Measurements from ENCODE around the gene NGDN. TPM values are rescaled to one million over a fixed set of nuclear protein-coding genes. Genes with fewer than 3 reads are reported as not detected.

Gene NGDN
- total and polyA plus RNA-seq, 2 donors (not counting 3 experiments of a cell fraction or from before 2014, with no cell fraction given) = 25.6 to 36.5 TPM

- Histone ChIP-seq H3K9me1 (replicated peaks; ENCODE audit: control insufficient read depth, extremely low read depth, insufficient read depth, low read length) (no peaks in the 10 kb centered on the region), H2AFZ (ENCODE audit: low read depth, low read length) (no peak overlapping the region), H4K20me1 (replicated peaks; ENCODE audit: control insufficient read depth, extremely low read depth, insufficient read depth, low read length) (no peaks in the 10 kb centered on the region), H3K9ac (replicated peaks; ENCODE audit: extremely low read depth, insufficient read depth, low read length) (no peak overlapping the region), H3K9me3 (replicated peaks; ENCODE audit: control insufficient read depth, insufficient read depth, low read length) (no peaks in the 10 kb centered on the region), H3K4me1 (ENCODE audit: control insufficient read depth, extremely low read depth, insufficient read depth, low read length) (no peaks in the 10 kb centered on the region), H3K4me3 (replicated peaks in 1 of 3; ENCODE audit: insufficient read depth in 1 of 3, low read depth in 1 of 3, low read length in 3 of 3) (no peak overlapping the region), H3K27me3 (ENCODE audit: control insufficient read depth in 2 of 2, insufficient read depth in 2 of 2, low read length in 2 of 2) (peaks cover 0 to 5% of the 10 kb centered on the region in 2 experiments), H3K4me2 (ENCODE audit: insufficient read depth, low read length) (no peak overlapping the region), H3K79me2 (ENCODE audit: control insufficient read depth, insufficient read depth, low read length) (no peaks in the 10 kb centered on the region), H3K27ac (ENCODE audit: insufficient read depth, low read depth, low read length) (no peak overlapping the region), H3K36me3 (ENCODE audit: control insufficient read depth in 2 of 2, extremely low read depth in 1 of 2, insufficient read depth in 2 of 2, low read length in 2 of 2) (no peaks in the 10 kb centered on the region)
- FAIRE-seq (no peak), DNase-seq (ENCODE audit: low read depth, low spot score) (no peak)
- BruUV-seq (replicated peaks) = no TSS peak
- intact Hi-C loops (cut with micrococcal nuclease) = no loop called here
- dilution Hi-C loops (cut with MboI; ENCODE audit: extremely low pct_ligation_motif_present, low sequenced_read_pairs) = no loop called here
- no peak for TF ChIP-seq EZH2 (IDR thresholded peaks at IDR 0.05; ENCODE audit: borderline replicate concordance, low read depth, low read length, severe bottlenecking)
- TF ChIP-seq JUN (IDR thresholded peaks at IDR 0.05; ENCODE audit: borderline replicate concordance, insufficient read depth, insufficient read length, low read depth) = no peak
- no peak for TF ChIP-seq MAX (IDR thresholded peaks at IDR 0.05; ENCODE audit: insufficient read depth, insufficient read length)
- TF ChIP-seq FOS (IDR thresholded peaks at IDR 0.05; ENCODE audit: borderline replicate concordance, insufficient read depth, low read length) = no peak
- no peak for TF ChIP-seq MYC (IDR thresholded peaks at IDR 0.05; ENCODE audit: low read depth, low read length)
- no peak for TF ChIP-seq POLR2A (IDR thresholded peaks at IDR 0.05; ENCODE audit: low read depth, low read length)
- TF ChIP-seq POLR2AphosphoS5 (IDR thresholded peaks at IDR 0.05; ENCODE audit: insufficient read depth, low read depth, low read length) = no peak
- CTCF ChIA-PET = interaction anchor here (1.0 kb wide), 1 partner anchor 99 kb away, joined by 3 read pairs; no protein-coding TSS in a partner anchor
- POLR2A ChIA-PET = no interaction called here
Measured at GRCh38 chr14:23460960-23461359, 8.5 kb upstream of the NGDN start.

- Histone ChIP-seq H3K36me3 (ENCODE audit: control insufficient read depth in 2 of 2, extremely low read depth in 1 of 2, insufficient read depth in 2 of 2, low read length in 2 of 2) (no peaks in the 10 kb centered on the region), H3K79me2 (ENCODE audit: control insufficient read depth, insufficient read depth, low read length) (peaks cover under 1% of the 10 kb centered on the region), H4K20me1 (replicated peaks; ENCODE audit: control insufficient read depth, extremely low read depth, insufficient read depth, low read length) (no peaks in the 10 kb centered on the region), H3K9ac (replicated peaks; ENCODE audit: extremely low read depth, insufficient read depth, low read length) (no peak overlapping the region), H3K4me3 (replicated peaks in 1 of 3; ENCODE audit: insufficient read depth in 1 of 3, low read depth in 1 of 3, low read length in 3 of 3) (no peak overlapping the region), H3K27ac (ENCODE audit: insufficient read depth, low read depth, low read length) (no peak overlapping the region), H3K9me1 (replicated peaks; ENCODE audit: control insufficient read depth, extremely low read depth, insufficient read depth, low read length) (no peaks in the 10 kb centered on the region), H3K9me3 (replicated peaks; ENCODE audit: control insufficient read depth, insufficient read depth, low read length) (no peaks in the 10 kb centered on the region), H3K4me1 (ENCODE audit: control insufficient read depth, extremely low read depth, insufficient read depth, low read length) (no peaks in the 10 kb centered on the region), H3K27me3 (ENCODE audit: control insufficient read depth in 2 of 2, insufficient read depth in 2 of 2, low read length in 2 of 2) (no peaks in the 10 kb centered on the region), H3K4me2 (ENCODE audit: insufficient read depth, low read length) (no peak overlapping the region), H2AFZ (ENCODE audit: low read depth, low read length) (no peak overlapping the region)
- POLR2A ChIA-PET = no interaction called here
- DNase-seq (ENCODE audit: low read depth, low spot score) = no peak
- TF ChIP-seq POLR2A (IDR thresholded peaks at IDR 0.05; ENCODE audit: low read depth, low read length) (no peak), EZH2 (IDR thresholded peaks at IDR 0.05; ENCODE audit: borderline replicate concordance, low read depth, low read length, severe bottlenecking) (no peak), MYC (IDR thresholded peaks at IDR 0.05; ENCODE audit: low read depth, low read length) (no peak), MAX (IDR thresholded peaks at IDR 0.05; ENCODE audit: insufficient read depth, insufficient read length) (no peak), GATA2 (IDR thresholded peaks at IDR 0.05; ENCODE audit: insufficient read depth, insufficient read length, low read depth, low read length) (no peak)
- FAIRE-seq = no peak
- no TSS peak for BruUV-seq (replicated peaks)
- dilution Hi-C loops (cut with MboI; ENCODE audit: extremely low pct_ligation_motif_present, low sequenced_read_pairs) (no loop called here), intact Hi-C loops (cut with micrococcal nuclease) (no loop called here)
- CTCF ChIA-PET = interaction anchor here (1.2 kb wide), 1 partner anchor 10 kb away, joined by 3 read pairs; no protein-coding TSS in a partner anchor
Measured at GRCh38 chr14:23464700-23465099, 4.8 kb upstream of the NGDN start.
